NCI-H2171 treated with DMSO at 0.1 percent for 48 hours (cell line): Measurements from ENCODE around the gene AIF1.

Source experiments
- DNase-seq: peaks from one replicate; lab custom pipeline; 2025; lab: John Stamatoyannopoulos, UW

The AIF1 gene

DNA sequence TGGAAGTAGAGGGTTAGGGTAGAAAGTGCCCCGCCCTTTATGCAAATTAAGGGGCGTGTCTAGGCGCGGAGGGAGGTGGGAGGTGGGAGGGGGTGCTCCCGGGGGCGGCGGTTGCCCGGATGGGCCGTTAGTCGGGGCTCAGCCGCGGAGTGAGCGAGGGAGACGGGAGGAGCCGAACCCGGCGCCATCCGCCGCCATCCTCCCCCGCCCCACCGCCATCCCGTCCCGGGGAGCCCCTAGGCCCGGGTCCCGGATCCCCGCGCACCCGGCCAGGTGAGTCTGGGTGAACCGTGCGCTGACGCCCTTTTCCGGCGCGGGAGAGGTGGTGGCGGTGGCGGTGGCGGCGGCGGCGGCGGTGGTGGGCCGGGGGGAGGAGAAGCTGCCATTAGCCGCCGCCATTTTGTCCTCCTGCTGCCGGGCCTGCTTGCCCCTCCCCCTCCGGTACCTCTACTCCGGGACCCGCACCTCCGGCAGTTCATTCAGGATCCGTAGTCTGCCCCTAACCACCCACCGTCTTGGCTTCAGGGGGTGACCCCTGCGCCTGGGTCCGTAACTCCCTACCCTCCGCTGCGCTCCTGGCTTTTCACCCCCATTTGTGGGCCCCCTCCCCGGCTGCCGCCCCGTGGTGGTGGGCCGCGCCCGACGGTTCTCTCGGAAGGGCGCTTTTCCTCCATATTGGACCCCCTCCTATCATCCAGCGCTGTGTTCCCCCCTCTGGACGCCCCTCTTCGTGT is 5.7 kb downstream of the AIF1 start, which contains the start of gene PRRC2A:
PRRC2A (plus strand) TSS at position 130 of the 734 bp plus-strand sequence. CDS start 2,075 bp downstream, outside the sequence.
- peak; percentile 86 for DNase-seq

DNA sequence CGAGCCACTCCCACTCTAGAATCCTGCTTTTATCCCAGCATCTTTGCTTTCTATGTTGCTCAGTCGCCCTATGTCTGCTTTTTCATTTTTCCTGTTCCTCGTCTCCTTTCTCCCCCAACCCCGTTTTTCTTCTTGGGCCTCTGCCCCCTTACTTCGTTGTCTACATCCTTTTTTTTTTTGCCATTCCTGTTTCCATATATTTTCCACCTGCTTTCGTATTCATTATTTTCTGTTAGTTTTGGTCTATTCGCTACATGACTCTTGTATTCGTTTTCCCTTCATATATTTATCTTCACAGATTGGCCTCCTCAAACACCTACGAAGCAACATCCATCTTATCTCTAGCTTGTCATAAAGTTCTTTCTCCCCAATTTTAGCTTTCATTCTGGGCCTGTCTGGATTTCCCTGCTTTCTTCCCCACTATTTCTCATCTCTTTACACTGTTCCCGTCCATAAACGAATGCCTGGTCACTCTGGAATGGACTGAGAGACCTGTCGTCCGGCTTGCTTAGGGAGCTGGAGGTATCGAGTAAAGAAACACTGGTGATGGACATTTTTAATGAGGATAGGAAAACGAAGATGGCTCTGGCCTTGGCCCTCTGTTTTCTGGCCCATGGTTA is 6.4 kb downstream of the AIF1 start:
- no peak for DNase-seq

GRCh38 chr6:31621991-31622390 is 7.0 kb downstream of the AIF1 start:
- DNase-seq, result no peak

GRCh38 chr6:31622684-31623091 is 7.7 kb downstream of the AIF1 start:
- DNase-seq, result no peak

- DNase-seq, result no peak
These were observed 9.0 kb downstream of the AIF1 start for GRCh38 chr6:31624070-31624469.

GRCh38 chr6:31626952-31627351 is 11.9 kb downstream of the AIF1 start:
- no peak for DNase-seq

DNA sequence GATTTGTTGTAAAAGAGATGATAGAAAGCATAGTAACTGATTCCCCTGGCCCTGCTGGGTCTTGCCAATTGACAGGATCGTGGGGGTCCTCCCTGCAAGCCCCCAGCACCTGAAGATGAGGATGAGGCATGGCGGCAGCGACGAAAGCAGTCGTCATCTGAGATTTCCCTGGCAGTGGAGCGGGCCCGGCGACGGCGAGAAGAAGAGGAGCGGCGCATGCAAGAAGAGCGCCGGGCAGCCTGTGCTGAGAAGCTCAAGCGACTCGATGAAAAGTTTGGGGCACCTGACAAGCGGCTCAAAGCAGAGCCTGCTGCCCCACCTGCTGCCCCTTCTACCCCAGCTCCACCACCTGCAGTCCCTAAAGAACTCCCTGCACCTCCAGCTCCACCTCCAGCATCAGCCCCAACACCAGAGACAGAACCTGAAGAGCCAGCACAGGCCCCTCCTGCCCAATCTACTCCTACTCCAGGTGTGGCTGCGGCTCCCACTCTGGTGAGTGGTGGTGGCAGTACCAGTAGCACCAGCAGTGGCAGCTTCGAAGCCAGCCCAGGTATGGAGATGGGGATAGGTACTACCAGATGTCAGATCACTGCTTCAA is 12.8 kb downstream of the AIF1 start:
- DNase-seq, result no peak

DNA sequence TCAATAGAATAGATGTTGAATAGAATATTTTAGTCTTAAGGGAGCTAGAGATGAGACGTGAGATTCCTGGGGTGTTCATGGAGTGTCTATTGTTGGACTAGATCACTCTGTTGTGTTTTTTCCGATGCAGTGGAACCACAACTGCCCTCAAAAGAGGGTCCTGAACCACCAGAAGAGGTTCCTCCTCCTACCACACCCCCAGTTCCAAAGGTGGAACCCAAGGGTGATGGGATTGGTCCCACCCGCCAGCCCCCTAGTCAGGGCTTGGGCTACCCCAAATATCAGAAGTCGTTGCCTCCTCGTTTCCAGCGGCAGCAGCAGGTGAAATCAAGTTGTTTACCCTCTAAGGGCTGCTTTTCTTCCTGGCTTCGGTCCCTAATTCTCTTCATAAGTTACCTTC is 14.0 kb downstream of the AIF1 start:
- DNase-seq, result no peak

DNA sequence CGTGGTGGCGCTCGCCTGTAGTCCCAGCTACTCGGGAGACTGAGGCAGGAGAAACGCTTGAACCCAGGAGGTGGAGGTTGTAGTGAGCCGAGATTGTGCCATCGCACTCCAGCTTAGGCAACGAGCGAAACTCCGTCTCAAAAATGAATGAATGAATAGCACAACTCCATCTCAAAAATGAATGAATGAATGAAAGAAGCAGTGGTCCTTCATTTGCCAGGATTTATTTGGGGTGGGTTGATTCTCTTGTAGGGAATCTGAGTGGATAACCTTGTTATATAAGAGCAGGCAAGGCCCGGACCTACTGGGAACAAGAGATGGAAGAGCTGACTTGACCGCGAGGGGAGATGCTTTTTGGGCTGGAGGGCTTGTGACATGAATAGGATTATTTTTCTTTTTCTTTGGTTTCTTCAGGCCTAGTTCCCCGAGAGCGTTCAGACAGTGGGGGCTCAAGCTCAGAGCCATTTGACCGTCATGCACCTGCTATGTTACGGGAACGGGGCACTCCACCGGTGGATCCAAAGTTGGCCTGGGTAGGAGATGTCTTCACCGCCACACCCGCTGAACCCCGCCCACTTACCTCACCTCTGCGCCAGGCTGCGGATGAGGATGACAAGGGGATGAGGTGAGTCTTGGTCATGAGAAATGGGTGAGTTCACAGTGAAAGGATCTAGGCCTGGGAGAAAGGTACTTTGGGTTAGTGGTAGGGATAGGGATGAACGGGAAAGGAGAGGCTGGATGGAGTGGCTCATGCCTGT is 15.3 kb downstream of the AIF1 start:
- no peak for DNase-seq

- DNase-seq, result no peak
These were observed 16.2 kb downstream of the AIF1 start for GRCh38 chr6:31631209-31631608.

GRCh38 chr6:31631681-31632278 is 16.7 kb downstream of the AIF1 start:
- no peak for DNase-seq

- no peak for DNase-seq
These were observed 17.4 kb downstream of the AIF1 start for GRCh38 chr6:31632279-31632946.

DNA sequence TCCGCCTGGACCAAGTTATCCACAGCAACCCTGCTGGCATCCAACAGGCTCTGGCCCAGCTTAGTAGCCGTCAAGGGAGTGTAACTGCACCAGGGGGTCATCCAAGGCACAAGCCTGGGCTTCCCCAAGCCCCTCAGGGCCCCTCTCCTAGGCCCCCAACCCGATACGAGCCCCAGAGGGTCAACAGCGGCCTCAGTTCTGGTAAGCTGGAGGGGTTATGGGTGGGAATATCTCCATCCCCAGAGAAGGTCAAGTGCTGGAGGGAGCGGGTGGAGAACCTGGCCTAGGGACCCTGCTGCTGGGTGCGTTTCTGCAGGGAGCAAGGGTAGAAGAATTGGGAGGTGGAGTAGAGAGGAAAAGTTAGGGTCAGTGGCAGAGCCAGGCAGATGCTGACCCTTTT is 18.4 kb downstream of the AIF1 start:
- DNase-seq, result no peak

DNA sequence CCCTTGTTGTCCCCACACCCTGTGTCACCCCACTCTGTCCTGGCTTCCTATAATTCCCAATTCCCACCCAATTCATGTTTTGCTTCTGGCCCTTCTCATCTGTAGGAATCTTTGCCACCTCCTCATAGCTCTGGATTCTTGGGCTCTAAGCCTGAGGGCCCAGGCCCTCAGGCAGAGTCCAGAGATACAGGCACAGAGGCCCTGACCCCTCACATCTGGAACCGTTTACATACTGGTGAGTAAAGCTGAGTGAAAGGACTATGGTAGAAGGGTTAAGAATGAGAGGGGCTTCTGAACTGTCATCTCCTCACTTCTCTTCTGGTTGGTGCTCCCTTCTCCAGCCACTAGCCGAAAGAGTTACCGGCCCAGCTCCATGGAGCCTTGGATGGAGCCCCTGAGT is 19.1 kb downstream of the AIF1 start:
- no peak for DNase-seq

DNA sequence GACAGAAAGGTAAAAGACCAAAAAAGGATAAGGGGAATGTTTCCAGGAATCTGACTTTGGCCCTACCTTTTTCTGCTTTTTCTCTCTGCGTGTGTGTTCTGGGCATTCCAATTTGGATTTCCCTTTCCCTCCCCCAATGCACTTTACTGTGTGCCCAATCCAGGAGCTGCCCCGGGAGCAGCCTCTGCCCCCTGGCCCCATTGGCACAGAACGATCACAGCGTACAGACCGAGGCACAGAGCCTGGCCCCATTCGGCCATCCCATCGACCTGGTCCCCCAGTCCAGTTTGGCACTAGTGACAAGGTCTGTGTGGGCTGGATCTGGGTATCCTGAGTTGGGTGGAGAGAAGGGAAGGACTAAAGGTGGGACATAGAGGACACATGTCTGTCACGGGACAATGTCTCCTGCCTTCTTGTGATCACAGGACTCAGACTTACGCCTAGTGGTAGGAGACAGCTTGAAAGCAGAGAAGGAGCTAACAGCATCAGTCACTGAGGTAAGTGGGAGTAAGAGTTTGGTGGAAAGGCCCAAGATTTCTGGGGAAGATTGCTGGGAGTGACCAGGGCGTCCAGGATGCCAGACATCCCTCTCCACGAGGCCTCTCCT is 20.0 kb downstream of the AIF1 start:
- DNase-seq, result no peak

- DNase-seq, result no peak
These were observed 21.9 kb downstream of the AIF1 start for GRCh38 chr6:31636698-31637596.

GRCh38 chr6:31639043-31639442 is 24.0 kb downstream of the AIF1 start:
- DNase-seq, result no peak

GRCh38 chr6:31639449-31639861 is 24.4 kb downstream of the AIF1 start:
- DNase-seq, result no peak

DNA sequence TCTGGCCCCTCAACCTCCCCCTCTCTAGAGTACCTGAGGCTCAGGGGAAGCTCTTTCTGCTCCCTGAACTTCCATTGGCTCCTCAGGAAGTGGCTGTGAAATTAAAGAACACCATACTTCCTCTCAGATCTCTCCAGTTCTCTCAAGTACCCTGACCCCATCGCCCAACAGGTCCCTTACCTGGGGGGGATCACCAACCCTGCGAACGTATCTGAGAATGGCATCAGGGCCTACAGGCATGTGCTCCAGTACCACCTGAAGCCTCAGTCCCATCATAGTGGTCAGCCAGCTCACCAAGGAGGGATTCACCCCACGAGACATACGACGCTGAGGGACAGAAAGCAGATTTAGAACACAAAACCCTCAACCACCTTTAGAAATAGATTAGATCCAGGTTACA is 25.6 kb downstream of the AIF1 start:
- DNase-seq, result no peak

DNA sequence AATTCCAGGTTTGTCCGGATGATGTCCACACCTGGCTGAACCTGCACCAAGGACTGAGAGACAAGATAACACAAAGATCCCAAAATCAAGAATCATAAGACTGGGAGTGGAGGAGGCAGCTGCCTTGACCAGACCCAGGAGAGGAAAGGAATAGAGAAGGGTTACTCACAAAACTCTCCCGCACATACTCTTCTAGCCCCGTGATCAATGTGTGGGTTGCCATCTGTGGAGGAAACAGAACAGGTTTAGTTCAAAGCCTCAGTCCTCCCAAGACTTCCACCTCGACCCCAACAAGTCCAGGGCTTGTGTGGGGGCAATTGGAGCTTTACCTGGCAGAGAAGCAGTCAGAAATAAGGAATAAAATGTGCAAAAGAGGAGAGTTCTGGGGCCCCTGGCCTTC is 26.3 kb downstream of the AIF1 start:
- no peak for DNase-seq
